ENCODE measurements around the gene EIF4G3.

DNA sequence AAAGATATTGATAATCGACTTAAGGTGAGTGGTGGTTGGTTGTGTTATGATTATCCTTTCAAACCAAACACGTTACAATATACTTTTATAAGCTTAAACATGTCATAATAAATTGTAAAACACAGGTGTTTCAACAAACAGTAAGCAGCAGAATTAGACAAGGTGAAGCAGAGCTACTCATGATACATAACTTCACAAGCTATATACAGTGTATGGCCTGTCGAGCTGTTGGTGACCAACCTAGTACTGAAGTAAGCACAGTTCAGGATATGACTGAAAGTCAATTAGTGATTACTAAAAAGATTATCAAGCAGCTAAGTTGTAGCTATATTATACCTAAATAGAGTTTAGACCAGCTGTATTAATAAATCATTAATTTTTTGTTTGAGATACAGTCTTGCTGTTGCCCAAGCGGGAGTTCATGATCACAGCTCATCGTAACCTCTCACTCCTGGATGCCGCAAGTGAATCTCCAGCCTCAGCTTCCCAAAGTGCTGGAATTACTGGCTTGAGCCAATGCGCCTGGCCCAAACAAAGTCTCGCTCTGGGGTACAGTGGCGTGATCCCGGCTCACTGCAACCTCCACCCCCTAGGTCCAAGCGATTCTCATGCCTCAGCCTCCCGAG is 148.1 kb downstream of the EIF4G3 start:
- TF ChIP-seq POLR2AphosphoS5 (IDR thresholded peaks at IDR 0.05; ENCODE audit: borderline replicate concordance, low read depth, low read length) (no peak), EZH2 (IDR thresholded peaks at IDR 0.05) (no peak), FOXP2 (optimal IDR thresholded peaks at IDR 0.05; ENCODE audit: control extremely low read depth, extremely low read length, insufficient read depth) (no peak)

Measured in SK-N-MC (cell line).